Activated CD4-positive, alpha-beta T cell treated with anti-CD3 and anti-CD28 coated beads, Interleukin-2, Interleukin-6, amounts not matched to agents 100 ng/mL and 50 ng/mL, durations not matched to agents 16 hours and 8 hours (primary cell): ENCODE measurements around the gene SPIRE2.
"Not testable (repeated sequence)": the region's sequence is repeated elsewhere in the genome, so short reads cannot be mapped to it uniquely, and the experiment has no call there.

Source experiments
- DNase-seq: peaks from one replicate; pipeline ENCODE4 v3.0.0-alpha.2; 2020

Gene SPIRE2

GRCh38 chr16:89900885-89901284, 72.6 kb downstream of the SPIRE2 start:
- no peak for DNase-seq

DNA sequence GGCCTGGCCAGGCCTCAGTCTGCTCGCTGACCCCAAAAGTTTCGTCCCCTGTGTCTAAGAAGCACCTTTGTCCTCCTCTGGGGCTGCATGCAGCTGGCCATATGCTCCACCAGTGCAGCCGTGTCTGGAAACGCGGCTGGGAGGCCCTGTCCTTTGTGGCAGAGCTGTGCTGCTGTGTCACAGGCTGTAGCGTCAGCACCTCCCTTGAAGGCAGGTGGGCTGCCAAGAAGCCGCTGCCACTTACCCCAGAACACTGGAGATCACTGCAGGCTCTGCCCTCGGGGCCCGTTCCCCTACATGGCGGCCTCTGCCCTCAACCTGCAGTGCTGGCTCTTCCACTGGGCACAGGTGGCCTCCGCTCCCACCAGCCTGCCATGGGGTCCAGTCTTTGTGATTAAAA, 74.7 kb downstream of the SPIRE2 start:
- no peak for DNase-seq

DNA sequence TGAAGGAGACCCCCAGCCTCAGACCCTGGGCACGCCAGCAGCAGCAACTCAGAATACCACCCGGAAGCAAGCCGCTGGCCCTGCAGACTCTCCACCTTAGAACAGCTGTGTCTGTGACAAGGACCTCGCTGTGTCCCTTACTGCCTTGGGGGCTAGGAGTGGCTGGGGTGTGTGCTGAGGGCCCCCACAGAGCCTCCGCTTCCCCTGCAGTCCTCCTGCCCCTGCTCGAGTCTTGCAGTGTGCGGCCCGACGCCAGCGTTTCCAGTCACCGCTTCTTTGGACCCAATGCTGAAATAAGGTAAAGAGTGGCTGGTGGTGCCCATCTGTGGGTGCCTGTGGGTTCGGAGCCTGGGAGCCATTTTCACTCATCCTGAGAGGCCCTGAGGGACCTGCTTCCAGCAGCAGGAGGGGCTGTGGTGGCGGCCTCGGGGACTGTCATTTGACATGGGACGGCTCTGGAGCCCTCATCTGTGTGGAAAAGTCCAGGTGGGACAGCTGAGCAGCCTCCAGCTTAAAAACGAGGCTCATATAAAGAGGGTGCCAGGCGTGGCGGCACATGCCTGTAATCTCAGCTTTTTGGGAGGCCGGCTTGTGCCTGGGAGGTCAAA, 75.7 kb downstream of the SPIRE2 start:
- no peak for DNase-seq

DNA sequence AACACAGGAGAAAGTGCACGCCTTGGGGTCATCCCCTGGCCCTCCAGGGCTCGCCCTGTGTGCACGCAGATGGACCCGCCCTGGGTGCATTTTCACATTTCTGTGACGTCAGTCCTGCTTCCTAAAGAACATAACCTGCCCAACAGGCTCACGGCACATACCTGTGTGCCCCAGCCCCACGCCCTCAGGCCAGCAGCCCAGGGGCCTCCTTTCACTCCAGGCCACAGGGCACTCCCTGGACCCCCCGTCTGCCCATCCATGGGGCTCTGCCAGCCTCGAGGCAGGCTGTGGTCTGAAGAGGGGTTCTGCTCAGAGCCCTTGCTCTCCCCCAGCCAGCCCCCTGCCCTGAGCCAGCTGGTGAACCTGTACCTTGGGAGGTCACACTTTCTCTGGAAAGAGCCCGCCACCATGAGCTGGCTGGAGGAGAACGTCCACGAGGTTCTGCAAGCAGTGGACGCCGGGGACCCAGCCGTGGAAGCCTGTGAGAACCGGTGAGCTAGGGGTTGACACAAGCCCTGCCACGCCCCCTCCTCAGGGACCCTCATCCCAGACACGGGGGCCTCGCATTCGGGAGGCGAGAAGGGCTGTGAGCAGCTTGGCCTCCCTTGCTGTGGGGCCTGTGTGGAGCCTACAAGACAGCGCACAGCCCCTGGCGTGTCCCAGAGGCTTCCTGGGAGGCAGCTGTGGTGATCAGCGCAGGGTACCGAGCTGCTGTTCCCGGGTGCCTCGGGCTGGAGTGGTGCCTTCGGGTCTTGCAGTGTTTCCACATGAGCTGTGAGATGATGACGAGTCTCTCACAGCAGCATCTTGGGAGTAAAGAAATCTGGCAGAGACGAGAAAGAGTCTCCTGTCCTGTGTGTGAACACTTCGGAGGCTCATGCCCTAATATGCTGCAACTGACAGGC, 76.6 kb downstream of the SPIRE2 start:
- DNase-seq = no peak

- no peak for DNase-seq
These were observed 77.3 kb downstream of the SPIRE2 start for GRCh38 chr16:89905511-89906139.

DNA sequence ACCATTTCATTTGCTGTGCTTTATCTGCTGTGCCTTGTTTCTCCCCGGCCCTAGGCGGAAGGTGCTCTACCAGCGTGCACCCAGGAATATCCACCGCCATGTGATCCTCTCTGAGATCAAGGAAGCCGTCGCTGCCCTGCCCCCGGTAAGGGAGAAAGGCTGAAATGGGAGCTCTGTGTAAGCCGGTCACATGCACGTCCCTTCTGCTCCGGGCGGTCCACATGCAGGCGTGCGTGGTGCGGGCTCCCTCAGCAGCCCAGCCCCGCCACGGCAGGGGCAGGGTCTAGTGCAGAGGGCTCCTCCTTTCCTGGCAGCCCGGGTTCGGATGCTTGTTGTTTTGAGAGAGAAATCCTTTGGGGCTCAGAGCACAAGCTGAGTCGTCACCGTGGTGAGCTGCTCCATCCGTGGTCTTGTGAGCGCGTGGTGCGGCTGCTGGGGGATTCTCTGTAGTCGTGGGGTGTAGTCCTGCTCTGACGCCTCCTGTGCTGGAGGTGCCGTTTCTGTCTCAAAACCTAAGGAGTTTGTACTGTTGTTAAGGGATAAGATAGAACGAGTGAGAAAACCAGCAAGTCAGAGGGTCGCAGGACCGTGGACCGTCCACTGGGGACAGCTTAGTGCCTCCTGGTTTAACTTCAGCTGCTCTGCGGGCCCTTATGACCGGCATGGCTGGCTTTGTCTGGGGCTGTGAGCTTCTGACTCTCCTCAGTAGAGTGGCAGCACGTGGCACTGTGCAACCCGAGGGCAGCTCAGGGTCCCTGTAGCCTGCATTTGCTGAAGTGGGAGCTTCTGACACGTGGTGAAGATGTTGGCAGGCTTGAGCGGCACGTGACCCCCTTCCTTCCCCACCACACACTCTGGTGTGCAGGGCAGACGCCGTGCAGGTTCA, 78.1 kb downstream of the SPIRE2 start:
- DNase-seq = no peak

DNA sequence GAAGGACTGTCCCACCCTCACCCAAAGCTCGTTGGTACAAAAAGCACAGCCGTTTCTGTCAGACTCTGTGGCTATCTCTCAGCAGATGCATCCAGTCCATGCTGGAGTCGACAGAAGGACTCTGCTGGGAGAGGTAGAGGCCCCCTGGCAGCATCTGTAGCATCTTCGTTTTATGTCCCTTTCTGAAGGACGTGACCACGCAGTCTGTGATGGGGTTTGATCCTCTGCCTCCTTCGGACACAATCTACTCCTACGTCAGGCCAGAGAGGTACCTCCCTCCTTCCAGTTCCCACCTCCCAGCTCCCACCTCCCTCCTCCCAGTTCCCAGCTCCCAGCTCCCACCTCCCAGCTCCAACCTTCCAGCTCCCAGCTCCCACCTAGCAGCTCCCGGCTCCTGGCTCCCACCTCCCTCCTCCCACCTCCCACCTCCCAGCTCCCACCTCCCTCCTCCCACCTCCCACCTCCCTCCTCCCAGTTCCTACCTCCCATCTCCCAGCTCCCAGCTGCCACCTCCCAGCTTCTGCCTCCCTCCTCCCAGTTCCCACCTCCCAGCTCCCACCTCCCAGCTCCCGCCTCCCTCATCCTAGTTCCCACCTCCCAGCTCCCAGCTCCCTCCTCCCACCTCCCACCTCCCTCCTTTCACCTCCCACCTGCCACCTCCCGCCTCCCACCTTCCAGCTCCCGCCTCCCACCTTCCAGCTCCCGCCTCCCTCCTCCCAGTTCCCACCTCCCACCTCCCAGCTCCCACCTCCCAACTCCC, 79.0 kb downstream of the SPIRE2 start:
- DNase-seq = no peak

DNA sequence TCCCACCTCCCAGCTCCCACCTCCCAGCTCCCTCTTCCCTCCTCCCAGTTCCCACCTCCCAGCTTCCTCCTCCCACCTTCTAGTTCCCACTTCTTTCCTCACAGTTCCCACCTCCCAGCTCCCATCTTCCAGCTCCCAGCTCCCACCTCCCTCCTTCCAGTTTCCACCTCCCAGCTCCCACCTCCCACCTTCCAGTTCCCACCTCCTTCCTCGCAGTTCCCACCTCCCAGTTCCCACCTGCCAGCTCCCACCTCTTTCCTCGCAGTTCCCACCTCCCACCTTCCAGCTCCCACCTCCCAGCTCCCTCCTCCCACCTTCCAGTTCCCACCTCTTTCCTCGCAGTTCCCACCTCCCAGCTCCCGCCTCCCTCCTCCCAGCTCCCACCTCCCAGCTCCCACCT, 80.0 kb downstream of the SPIRE2 start:
- no peak for DNase-seq

GRCh38 chr16:89909777-89910716, 81.8 kb downstream of the SPIRE2 start:
- peak; percentile 74 for DNase-seq

GRCh38 chr16:89910717-89911354, 82.6 kb downstream of the SPIRE2 start:
- DNase-seq = no peak

DNA sequence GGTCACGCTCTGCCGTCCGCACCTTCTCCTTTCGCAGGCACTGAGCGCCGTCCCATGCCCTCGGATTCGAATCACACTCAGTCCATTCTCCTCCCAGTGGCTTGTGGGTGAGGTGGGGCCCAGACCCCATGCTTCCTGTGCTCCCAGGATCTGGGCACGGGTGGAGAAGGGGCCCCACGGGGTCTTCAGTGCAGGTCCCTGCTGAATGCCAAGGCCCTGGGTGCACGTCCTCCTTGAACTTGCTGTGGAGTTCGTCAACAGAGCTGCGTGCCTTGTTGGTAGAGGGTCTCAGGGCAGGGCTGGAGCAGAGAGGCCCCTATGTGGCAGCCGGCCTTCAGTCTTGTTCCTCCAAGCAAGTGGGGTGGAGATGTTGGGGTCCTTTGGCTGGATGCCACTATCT, 83.1 kb downstream of the SPIRE2 start:
- DNase-seq = no peak

GRCh38 chr16:89912143-89912542, 83.9 kb downstream of the SPIRE2 start:
- DNase-seq = no peak

DNA sequence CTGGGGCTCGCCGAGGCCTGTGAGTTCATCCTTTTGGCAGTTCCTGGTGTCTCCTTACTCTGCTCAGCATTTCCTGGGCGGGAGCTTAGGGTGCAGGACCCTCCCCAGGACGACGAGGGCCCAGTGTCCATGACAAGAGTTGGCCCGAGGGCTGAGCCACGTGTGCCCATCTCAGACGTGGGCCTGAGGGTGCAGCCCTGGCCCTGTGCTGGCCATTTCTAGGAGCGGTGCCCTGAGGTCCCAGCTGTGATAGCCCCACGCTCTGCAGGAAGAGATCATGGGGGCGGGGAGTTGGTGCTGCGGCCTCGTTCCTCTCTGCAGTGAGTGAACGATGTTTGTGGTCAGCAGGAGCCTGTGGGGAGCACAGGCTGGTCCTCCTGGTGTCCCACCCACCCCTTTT, 84.4 kb downstream of the SPIRE2 start:
- no peak for DNase-seq

- DNase-seq = no peak
These were observed 85.4 kb downstream of the SPIRE2 start for GRCh38 chr16:89913408-89914387.

DNA sequence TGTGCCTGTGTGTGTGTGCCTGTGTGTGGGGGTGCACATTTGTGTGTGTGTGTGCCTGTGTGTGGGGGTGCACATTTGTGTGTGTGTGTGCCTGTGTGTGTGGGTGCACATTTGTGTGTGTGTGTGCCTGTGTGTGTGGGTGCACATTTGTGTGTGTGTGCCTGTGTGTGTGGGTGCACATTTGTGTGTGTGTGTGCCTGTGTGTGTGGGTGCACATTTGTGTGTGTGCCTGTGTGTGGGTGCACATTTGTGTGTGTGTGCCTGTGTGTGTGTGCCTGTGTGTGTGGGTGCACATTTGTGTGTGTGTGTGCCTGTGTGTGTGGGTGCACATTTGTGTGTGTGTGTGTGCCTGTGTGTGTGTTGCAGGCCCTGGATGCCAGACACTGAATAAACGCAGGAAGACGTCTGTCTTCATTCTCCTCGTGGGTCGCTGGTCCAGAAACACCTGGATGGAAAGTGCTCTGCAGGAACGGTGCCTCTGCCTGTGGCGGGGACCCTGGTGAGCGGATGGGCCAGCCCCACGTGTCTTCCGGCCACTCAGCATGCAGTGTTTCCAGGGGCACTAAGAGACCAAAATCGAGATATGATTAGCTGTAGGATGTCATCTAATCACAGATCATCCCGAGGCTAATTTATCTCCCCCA, 86.5 kb downstream of the SPIRE2 start:
- DNase-seq = not testable (repeated sequence)

- no peak for DNase-seq
These were observed 87.3 kb downstream of the SPIRE2 start for GRCh38 chr16:89915303-89916232.

- DNase-seq = peak; percentile 94
These were observed 89.6 kb downstream of the SPIRE2 start for GRCh38 chr16:89917773-89918452.
